Epithelial cell of alveolus of lung (primary cell): ENCODE measurements around the gene DPF1. TPM values are rescaled to one million over a fixed set of nuclear protein-coding genes. Genes with fewer than 3 reads are reported as not detected.

Experiments used
- total RNA-seq: library from RNA; depleted of rRNA; stranded (reverse); fragments of >200 nt; gene quantifications from 2 replicates; pipeline ENCODE4 v1.2.1, GENCODE V29; 2015

Gene DPF1
- total RNA-seq: 3.9 and 4.1 TPM in 2 replicates

GRCh38 chr19:38224014-38224862 is at the start of gene DPF1:
DPF1 (minus strand) TSS chr19:38224222; CDS start chr19:38224142, 80 bp downstream.

GRCh38 chr19:38264486-38265212 is 40.6 kb upstream of the DPF1 start, which contains the start of gene SPINT2:
SPINT2 (plus strand) TSS chr19:38264573; CDS start chr19:38264893, 320 bp downstream.

Other genes with a start within 250 kb of the DPF1 start
- gene PPP1R14A, start 32.2 kb upstream of the DPF1 start, total RNA-seq: 18.2 and 40.1 TPM in 2 replicates
- gene SPINT2, start 40.4 kb upstream of the DPF1 start, total RNA-seq: 7.2 and 41.9 TPM in 2 replicates
- gene C19orf33, start 80.0 kb upstream of the DPF1 start, total RNA-seq: 8.4 and 27.9 TPM in 2 replicates
- 64.0 and 128 TPM in 2 replicates for gene YIF1B, start 91.7 kb upstream of the DPF1 start, total RNA-seq
- 1.5 and 2.8 TPM in 2 replicates for gene KCNK6, start 95.6 kb upstream of the DPF1 start, total RNA-seq
- not detected in 2 replicates for gene CATSPERG, start 111.6 kb upstream of the DPF1 start, total RNA-seq
- 231 and 448 TPM in 2 replicates for gene PSMD8, start 150.3 kb upstream of the DPF1 start, total RNA-seq
- 0.72 and 1.4 TPM in 2 replicates for gene GGN, start 163.8 kb upstream of the DPF1 start, total RNA-seq
- gene SPRED3, start 164.5 kb upstream of the DPF1 start, total RNA-seq: 2.6 and 2.9 TPM in 2 replicates
- 10.0 and 17.1 TPM in 2 replicates for gene FAM98C, start 178.9 kb upstream of the DPF1 start, total RNA-seq
- not detected in 2 replicates for gene RASGRP4, start 202.0 kb upstream of the DPF1 start, total RNA-seq
- gene RYR1, start 209.5 kb upstream of the DPF1 start, total RNA-seq: under 0.01 and 0.48 TPM in 2 replicates